Measurements from ENCODE around the gene PLAAT3.
"Not testable (repeated sequence)": the region's sequence is repeated elsewhere in the genome, so short reads cannot be mapped to it uniquely, and the experiment has no call there.

The PLAAT3 gene

DNA sequence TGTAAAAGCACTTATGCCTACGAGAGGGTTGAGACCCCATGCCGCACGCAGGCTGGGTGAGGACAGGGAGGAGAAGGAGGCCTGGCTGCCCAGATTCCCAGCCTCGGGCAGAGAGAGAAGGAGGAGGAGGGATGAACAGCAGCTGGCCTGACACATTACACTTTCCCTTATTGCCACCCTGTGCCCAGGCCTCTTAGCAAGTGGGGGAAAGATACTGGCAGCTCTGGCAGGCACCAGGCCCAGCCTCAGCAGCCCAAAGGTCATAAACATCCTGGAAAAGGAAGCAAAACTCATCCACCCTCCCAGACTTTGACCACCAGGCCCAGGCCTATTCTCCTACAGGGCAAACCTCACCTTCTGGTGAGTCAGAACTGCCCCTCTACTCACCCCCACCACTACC, 4.7 kb downstream of the PLAAT3 start:
- DNase-seq (ENCODE audit: extremely low read depth, low read depth): no peak
- H3K4me3 ChIP-seq (replicated peaks; ENCODE audit: low read depth, low read length): no peak overlapping the region
- TF ChIP-seq, protein P1, sequence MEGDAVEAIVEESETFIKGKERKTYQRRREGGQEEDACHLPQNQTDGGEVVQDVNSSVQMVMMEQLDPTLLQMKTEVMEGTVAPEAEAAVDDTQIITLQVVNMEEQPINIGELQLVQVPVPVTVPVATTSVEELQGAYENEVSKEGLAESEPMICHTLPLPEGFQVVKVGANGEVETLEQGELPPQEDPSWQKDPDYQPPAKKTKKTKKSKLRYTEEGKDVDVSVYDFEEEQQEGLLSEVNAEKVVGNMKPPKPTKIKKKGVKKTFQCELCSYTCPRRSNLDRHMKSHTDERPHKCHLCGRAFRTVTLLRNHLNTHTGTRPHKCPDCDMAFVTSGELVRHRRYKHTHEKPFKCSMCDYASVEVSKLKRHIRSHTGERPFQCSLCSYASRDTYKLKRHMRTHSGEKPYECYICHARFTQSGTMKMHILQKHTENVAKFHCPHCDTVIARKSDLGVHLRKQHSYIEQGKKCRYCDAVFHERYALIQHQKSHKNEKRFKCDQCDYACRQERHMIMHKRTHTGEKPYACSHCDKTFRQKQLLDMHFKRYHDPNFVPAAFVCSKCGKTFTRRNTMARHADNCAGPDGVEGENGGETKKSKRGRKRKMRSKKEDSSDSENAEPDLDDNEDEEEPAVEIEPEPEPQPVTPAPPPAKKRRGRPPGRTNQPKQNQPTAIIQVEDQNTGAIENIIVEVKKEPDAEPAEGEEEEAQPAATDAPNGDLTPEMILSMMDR (IDR thresholded peaks at IDR 0.05; ENCODE audit: low read depth, low read length, missing control alignments): no peak

DNA sequence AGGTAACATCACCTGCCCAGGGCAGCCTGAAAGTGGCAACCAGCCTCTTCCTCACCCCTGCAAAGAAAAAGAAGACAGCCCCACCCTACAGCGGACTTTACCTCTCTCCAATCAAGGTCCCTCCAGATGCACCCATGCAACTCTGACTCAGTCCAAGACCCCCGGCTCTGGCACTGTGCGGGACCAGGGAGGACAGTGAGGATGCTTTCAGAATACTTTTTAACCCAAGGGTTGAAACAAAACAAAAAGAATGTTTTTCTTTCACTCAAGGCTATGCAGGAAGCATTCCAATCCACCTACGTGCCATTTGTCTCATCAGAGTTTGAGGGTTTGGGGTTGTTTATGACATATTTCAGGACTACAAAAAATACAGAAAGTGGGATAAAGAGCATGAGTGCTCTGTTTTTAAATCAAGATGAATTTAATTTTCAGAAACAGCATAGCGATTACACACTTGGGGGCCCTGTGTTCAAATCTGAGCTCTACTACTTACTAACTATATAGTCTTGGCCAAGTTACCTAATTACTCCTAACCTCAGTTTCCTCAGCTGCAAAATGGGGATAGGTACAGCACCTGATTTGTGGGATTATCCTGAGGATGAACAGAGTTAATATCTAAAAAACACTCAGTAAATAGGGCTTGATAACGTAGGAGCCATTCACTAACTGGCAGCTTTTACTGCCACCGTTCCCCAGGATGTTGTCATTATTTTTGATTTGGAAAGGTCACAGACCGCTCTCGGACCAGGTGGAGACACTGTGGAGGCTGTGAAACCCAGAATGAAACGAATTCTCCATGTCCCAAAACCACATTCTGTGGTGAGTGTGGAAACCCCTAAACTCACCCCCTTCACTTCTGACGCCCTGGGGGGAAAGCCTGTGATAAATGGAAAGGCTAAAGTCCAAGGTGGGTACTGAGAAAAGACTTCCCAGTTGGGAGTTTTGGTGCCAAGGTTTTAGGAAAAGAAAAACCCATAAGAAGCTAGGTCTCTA, 5.6 kb downstream of the PLAAT3 start:
- DNase-seq (ENCODE audit: extremely low read depth, low read depth): no peak
- H3K4me3 ChIP-seq (replicated peaks; ENCODE audit: low read depth, low read length): no peak overlapping the region

DNA sequence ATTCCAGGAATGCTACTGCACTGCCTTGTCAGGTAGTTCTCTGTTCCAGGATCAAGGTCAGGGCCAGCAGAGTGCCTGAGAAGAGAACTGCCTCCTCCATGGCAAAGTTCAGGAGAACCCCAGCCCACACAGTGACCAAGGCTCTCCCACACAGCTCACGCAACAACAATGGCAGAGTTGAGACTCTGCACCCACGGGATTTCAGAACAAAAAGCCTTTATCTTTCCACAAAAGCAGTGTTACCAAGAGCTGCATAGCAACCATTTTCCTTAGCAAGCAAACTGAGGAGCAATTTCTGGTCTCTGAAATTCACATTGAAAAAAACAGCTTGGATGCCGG, 11.1 kb downstream of the PLAAT3 start:
- no peak for DNase-seq (ENCODE audit: extremely low read depth, low read depth)
- H3K4me3 ChIP-seq (replicated peaks; ENCODE audit: low read depth, low read length): no peak overlapping the region
- TF ChIP-seq, protein P1 (IDR thresholded peaks at IDR 0.05; ENCODE audit: low read depth, low read length, missing control alignments): no peak

More for the DNA sequence above, 5.6 kb downstream of the PLAAT3 start:
- TF ChIP-seq, protein P1 (IDR thresholded peaks at IDR 0.05; ENCODE audit: low read depth, low read length, missing control alignments): no peak

DNA sequence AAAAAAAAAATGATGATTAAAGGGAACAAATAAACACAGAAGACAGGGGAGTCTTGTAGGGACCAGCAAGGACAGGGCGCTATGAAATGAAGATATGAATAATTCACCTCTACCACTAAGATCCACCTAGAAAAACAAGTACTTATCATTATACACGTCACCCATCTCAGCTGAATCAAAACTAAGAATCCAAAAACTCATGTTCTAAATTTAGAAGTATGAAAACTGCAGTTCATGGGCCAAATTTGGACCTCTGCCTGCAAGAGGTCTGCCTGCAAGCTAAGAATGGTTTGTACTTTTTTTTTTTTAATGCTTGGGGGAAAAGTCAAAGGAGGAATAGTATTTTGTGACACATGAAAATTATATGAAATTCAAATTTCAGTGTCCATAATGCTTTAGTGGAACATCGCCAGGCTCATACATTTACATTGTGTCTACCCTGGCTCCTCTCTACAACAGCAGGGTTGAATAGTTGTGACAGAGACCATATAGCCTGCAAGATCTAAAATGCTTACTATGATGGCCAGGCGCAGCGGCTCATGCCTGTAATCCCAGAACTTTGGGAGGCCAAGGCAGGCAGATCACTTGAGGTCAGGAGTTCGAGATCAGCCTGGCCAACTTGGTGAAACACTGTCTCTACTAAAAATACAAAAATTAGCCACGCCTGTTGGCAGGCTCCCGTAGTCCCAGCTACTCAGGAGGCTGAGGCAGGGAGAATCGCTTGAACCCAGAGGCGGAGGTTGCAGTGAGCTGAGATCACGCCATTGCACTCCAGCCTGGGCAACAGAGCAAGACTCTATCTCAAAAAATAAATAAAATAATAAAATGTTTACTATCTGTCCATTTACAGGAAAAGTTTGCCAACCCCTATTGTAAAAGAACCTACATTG, 11.7 kb downstream of the PLAAT3 start:
- not testable (repeated sequence) for H3K4me3 ChIP-seq (replicated peaks; ENCODE audit: low read depth, low read length); DNase-seq (ENCODE audit: extremely low read depth, low read depth)

DNA sequence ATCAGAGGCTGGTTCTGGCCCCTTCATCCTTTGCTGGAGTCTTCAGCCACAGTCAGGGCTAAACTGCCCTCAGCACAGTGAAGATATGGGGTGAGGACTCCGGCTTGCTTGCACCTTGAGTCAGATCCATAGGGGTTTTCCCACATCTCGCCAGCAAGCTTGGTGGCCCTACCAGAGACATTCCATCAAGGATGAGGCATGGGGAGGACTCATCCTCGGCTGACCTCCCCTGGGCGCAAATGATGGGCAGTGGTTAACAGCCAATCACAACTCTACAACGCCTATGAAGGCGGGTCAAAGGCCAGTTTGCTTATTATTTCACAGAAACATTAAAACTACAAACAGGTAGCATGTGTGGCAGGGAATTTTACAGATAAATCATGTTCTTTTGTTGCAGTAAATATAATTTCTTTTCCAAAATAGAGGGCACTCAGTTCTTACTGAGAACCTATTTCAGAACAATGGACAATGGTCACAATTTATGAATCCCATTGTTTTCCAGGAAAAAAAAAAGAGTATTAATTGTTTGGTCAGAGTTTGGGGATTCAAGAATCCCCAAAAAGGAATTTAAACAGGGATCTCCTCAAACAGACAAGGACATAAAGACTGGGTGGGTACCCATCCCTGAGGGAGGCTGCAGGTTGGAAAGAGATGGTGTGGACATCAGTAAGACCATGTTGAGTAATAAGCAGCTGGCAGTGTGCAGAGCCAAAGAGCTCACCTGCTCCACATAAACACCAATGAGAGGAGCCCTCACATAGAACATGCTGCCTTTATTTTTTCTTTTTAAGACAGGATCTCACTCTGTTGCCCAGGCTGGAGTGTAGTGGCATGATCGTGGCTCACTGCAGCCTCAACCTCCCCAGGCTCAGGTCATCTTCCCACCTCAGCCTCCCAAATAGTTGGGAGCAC, 14.8 kb downstream of the PLAAT3 start:
- TF ChIP-seq, protein P1 (IDR thresholded peaks at IDR 0.05; ENCODE audit: low read depth, low read length, missing control alignments): no peak
- no peak for DNase-seq (ENCODE audit: extremely low read depth, low read depth)
- no peak overlapping the region for H3K4me3 ChIP-seq (replicated peaks; ENCODE audit: low read depth, low read length)

DNA sequence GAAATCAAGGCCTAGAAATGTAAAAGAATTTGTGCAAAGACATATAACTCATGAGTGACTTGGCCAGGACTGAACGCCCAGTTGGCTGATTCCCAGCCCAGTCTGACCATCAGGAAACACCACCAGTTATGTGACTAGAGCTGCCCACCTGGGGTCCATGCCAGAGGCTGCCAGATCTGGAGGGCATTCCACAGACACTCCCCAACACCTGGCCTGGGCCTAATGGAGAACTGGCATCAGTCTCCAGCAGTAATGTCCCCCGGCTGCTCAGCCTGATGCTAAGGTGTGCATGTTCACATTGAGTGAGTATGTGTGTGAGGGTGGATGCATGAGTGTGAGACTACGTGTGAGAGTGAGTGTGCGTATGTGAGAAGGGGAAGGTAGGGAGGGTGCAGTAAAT, 15.7 kb downstream of the PLAAT3 start:
- no peak overlapping the region for H3K4me3 ChIP-seq (replicated peaks; ENCODE audit: low read depth, low read length)
- DNase-seq (ENCODE audit: extremely low read depth, low read depth): no peak

More for the DNA sequence above, 15.7 kb downstream of the PLAAT3 start:
- TF ChIP-seq, protein P1 (IDR thresholded peaks at IDR 0.05; ENCODE audit: low read depth, low read length, missing control alignments): no peak

Data from HFF-Myc (cell line).